A204.1 (cell line): ENCODE results near the gene CHCHD6.

Experiments used
- FAIRE-seq: peaks from 2 replicates; lab custom pipeline; 2012; peaks lifted over from hg19 to GRCh38; lab: Jason Lieb, UNC

Gene CHCHD6

GRCh38 chr3:126945171-126945721 is 241.2 kb downstream of the CHCHD6 start:
- FAIRE-seq, result no peak

- FAIRE-seq, result no peak
These were observed 241.9 kb downstream of the CHCHD6 start for GRCh38 chr3:126945891-126946290.

- no peak for FAIRE-seq
These were observed 242.4 kb downstream of the CHCHD6 start for GRCh38 chr3:126946405-126946804.

- FAIRE-seq, result no peak
These were observed 243.4 kb downstream of the CHCHD6 start for GRCh38 chr3:126947429-126947828.

- FAIRE-seq, result no peak
These were observed 245.0 kb downstream of the CHCHD6 start for GRCh38 chr3:126948980-126949535.

GRCh38 chr3:126951561-126951960 is 247.5 kb downstream of the CHCHD6 start:
- FAIRE-seq, result no peak

GRCh38 chr3:126952261-126952982 is 248.4 kb downstream of the CHCHD6 start:
- no peak for FAIRE-seq

- no peak for FAIRE-seq
These were observed 249.1 kb downstream of the CHCHD6 start for GRCh38 chr3:126952983-126953660.

GRCh38 chr3:126954141-126954842 is 250.3 kb downstream of the CHCHD6 start:
- no peak for FAIRE-seq

GRCh38 chr3:126955004-126955790 is 251.2 kb downstream of the CHCHD6 start:
- FAIRE-seq, result no peak

- no peak for FAIRE-seq
These were observed 252.3 kb downstream of the CHCHD6 start for GRCh38 chr3:126956361-126956760.

GRCh38 chr3:126956866-126957650 is 253.0 kb downstream of the CHCHD6 start:
- no peak for FAIRE-seq

GRCh38 chr3:126957776-126958637 is 254.0 kb downstream of the CHCHD6 start:
- FAIRE-seq, result no peak

- no peak for FAIRE-seq
These were observed 254.6 kb downstream of the CHCHD6 start for GRCh38 chr3:126958638-126959085.

- FAIRE-seq, result no peak
These were observed 255.3 kb downstream of the CHCHD6 start for GRCh38 chr3:126959136-126959920.

- no peak for FAIRE-seq
These were observed 256.0 kb downstream of the CHCHD6 start for GRCh38 chr3:126959921-126960603.

- FAIRE-seq, result no peak
These were observed 256.6 kb downstream of the CHCHD6 start for GRCh38 chr3:126960604-126960995.

- FAIRE-seq, result no peak
These were observed 257.3 kb downstream of the CHCHD6 start for GRCh38 chr3:126961191-126961790.
